H1 (cell line): ENCODE measurements around the gene EEF1AKMT3. TPM values are rescaled to one million over a fixed set of nuclear protein-coding genes. Genes with fewer than 3 reads are reported as not detected.

Experiments
- BACH1 ChIP-seq: IDR thresholded peaks from 2 replicates; pipeline ENCODE4 v1.6.1; 2012; ENCODE audit warnings: low read length, improper control_type of control experiment
- CBX5 ChIP-seq: fragments of 300-800, 300-1000 bp; sonication (generic); IDR thresholded peaks from 2 replicates; pipeline ENCODE4 v1.7.1; 2016; ENCODE audit warnings: antibody characterized with exemption, low read length, low read depth
- CHD1 ChIP-seq: IDR thresholded peaks from 2 replicates; pipeline ENCODE4 v1.6.1; 2012; ENCODE audit warnings: low read depth, low read length, improper control_type of control experiment
- MAFK ChIP-seq: IDR thresholded peaks from 2 replicates; pipeline ENCODE4 v1.6.1; 2012; ENCODE audit warnings: low read depth, mild to moderate bottlenecking, improper control_type of control experiment, low read length
- PHF8 ChIP-seq: fragments of 200-600 bp; sonication (generic); conservative IDR thresholded peaks from 2 replicates; pipeline ENCODE4 v1.7.1; 2012; ENCODE audit warnings: low read depth, mild to moderate bottlenecking, inconsistent platforms, low read length, moderate library complexity
- POLR2A ChIP-seq, 2 experiments: IDR thresholded peaks; 1 replicate in 1 of 2; 2 replicates in 1 of 2; pipeline ENCODE4 v1.6.1; 2011; ENCODE audit warnings: low read depth in 2 of 2, low read length in 2 of 2, mild to moderate bottlenecking in 2 of 2; ENCODE audit errors: control extremely low read depth in 1 of 2
- RAD21 ChIP-seq, 2 experiments: IDR thresholded peaks in 1 of 2; conservative IDR thresholded peaks in 1 of 2; 2 replicates each; pipeline ENCODE4 v1.6.1; 2011; ENCODE audit warnings: low read depth in 2 of 2, low read length in 2 of 2, improper control_type of control experiment in 1 of 2, inconsistent platforms in 1 of 2, mild to moderate bottlenecking in 1 of 2, moderate library complexity in 1 of 2
- RBBP5 ChIP-seq: IDR thresholded peaks from 2 replicates; pipeline ENCODE4 v1.7.1; 2012; ENCODE audit warnings: low read depth, mild to moderate bottlenecking, inconsistent platforms, low read length, moderate library complexity, borderline replicate concordance
- RNF2 ChIP-seq: fragments of 200-900, 300-1000 bp; sonication (generic); IDR thresholded peaks from 2 replicates; pipeline ENCODE4 v1.7.1; 2016; ENCODE audit warnings: borderline replicate concordance, low read depth, mild to moderate bottlenecking, antibody characterized with exemption, low read length; ENCODE audit not compliant: poor library complexity, severe bottlenecking; ENCODE audit errors: missing control alignments
- SP4 ChIP-seq: IDR thresholded peaks from 2 replicates; pipeline ENCODE4 v1.6.1; 2012; ENCODE audit warnings: low read length, inconsistent platforms
- TAF1 ChIP-seq: IDR thresholded peaks from 2 replicates; pipeline ENCODE4 v1.6.1; 2011; ENCODE audit warnings: mild to moderate bottlenecking, low read depth, low read length
- TAF7 ChIP-seq: optimal IDR thresholded peaks from 2 replicates; pipeline ENCODE3; 2011; ENCODE audit warnings: low read depth, mild to moderate bottlenecking, inconsistent platforms, low read length, moderate library complexity, borderline replicate concordance
- USF2 ChIP-seq: IDR thresholded peaks from 2 replicates; pipeline ENCODE4 v1.6.1; 2011; ENCODE audit warnings: low read length, improper control_type of control experiment
- polyA plus RNA-seq, 7 experiments: library from polyadenylated mRNA; depleted of rRNA in 3 of 7; stranded (reverse) in 5 of 7; unstranded in 2 of 7; fragments of >200 nt in 5 of 7; fragments of 200-250 nt in 2 of 7; gene quantifications; 1 replicate in 5 of 7; 2 replicates in 1 of 7; 4 replicates in 1 of 7; pipeline versions ENCODE4 v1.2.1 to v1.2.3, GENCODE V29; 2011 to 2013; ENCODE audit warnings: missing spikeins in 2 of 7, mixed read lengths in 2 of 7
- total RNA-seq: library from RNA; stranded (reverse); fragmentation: NEBNext Ultra II Directional; extraction: Animal tissue kit (Norgen Biotek cat#: 25700); gene quantifications from 2 replicates; pipeline ENCODE4 v1.2.1, GENCODE V29; 2021

Gene EEF1AKMT3
- total and polyA plus RNA-seq, 2 of the 8 experiments (the other 6 are each of a cell fraction or from before 2014, with no cell fraction given): 3.1 to 4.4 TPM

GRCh38 chr12:57764662-57765002 is 7.8 kb upstream of the EEF1AKMT3 start (continued):
- TF ChIP-seq PHF8 (peak; percentile 45; the same call in 1 of the 2 replicates), RNF2 (no peak), CHD1 (no peak), CBX5 (no peak), USF2 (no peak), TAF1 (no peak), RAD21 (IDR thresholded peaks at IDR 0.05 in 1 of 2, conservative IDR thresholded peaks at IDR 0.05 in 1 of 2; ENCODE audit: low read depth in 2 of 2, low read length in 2 of 2) (no peak), POLR2A (IDR thresholded peaks at IDR 0.05; ENCODE audit: control extremely low read depth in 1 of 2, low read depth in 2 of 2, low read length in 2 of 2) (peak in 1 of 2 experiments; percentile 25; a peak in 2 of 3 replicates), BACH1 (no peak), RBBP5 (no peak), MAFK (no peak), TAF7 (no peak), SP4 (no peak)
